Prostate gland (tissue), 2 donors: ENCODE data around the gene CD9. TPM values are rescaled to one million over a fixed set of nuclear protein-coding genes. Genes with fewer than 3 reads are reported as not detected.

Experiments used
- DNase-seq: peaks from one replicate; pipeline ENCODE4 v3.0.0-alpha.2; 2019; ENCODE audit warnings: low spot score
- H3K27ac ChIP-seq, 2 donors: fragments of 200-600 bp; sonication (generic); 2 replicates each; pipeline ENCODE4 v1.5.1; 2017 to 2019
- H3K27me3 ChIP-seq: fragments of 200-600 bp; sonication (generic); replicated peaks from 2 replicates; pipeline ENCODE4 v1.5.1; 2019; ENCODE audit not compliant: insufficient read depth
- H3K36me3 ChIP-seq, 2 donors: fragments of 200-600 bp; sonication (generic); 1 replicate in 1 of 2; 2 replicates in 1 of 2; pipeline versions ENCODE4 v1.5.1 to v1.8.1; 2017 to 2019
- H3K4me1 ChIP-seq: fragments of 200-600 bp; sonication (generic); replicated peaks from 2 replicates; pipeline ENCODE4 v1.5.1; 2019
- H3K4me3 ChIP-seq, 2 donors: fragments of 200-600 bp; sonication (generic); 2 replicates each; pipeline ENCODE4 v1.5.1; 2017 to 2019
- H3K9me3 ChIP-seq: fragments of 200-600 bp; sonication (generic); 2 replicates; pipeline ENCODE4 v1.5.1; 2017
- POLR2A ChIP-seq: fragments of 450-650 bp; IDR thresholded peaks from one replicate; pipeline ENCODE4 v1.6.1; 2016; ENCODE audit warnings: antibody characterized with exemption, mild to moderate bottlenecking
- POLR2AphosphoS5 ChIP-seq: sonication (generic); formaldehyde crosslinking; IDR thresholded peaks from one replicate; pipeline ENCODE4 v1.6.1; 2017; ENCODE audit warnings: antibody characterized with exemption
- WGBS: methylation state at CpG from one replicate; pipeline ENCODE4 v1.1.5; 2018; 5-methylcytosine and 5-hydroxymethylcytosine counted together
- intact Hi-C: fragments of 100-400 bp; cut with DNase I; formaldehyde crosslinking; loops from one replicate; pipeline ENCODE4 v1.14.2; 2022
- total RNA-seq, 2 donors: library from RNA; depleted of rRNA; stranded (reverse); fragments of >200 nt; gene quantifications; one replicate each; pipeline ENCODE4 v1.1.0, GENCODE V29; 2016
- TF ChIP-seq, protein P1 (sequence below), 4 experiments: fragments of 200-600 bp in 2 of 4; fragments of 450-650 bp in 2 of 4; sonication (generic) in 2 of 4; IDR thresholded peaks; 1 replicate in 3 of 4; 2 replicates in 1 of 4; pipeline ENCODE4 v1.5.1; 2016 to 2019; ENCODE audit warnings: antibody characterized with exemption in 4 of 4, mild to moderate bottlenecking in 2 of 4, moderate library complexity in 2 of 4

CD9 gene
- total RNA-seq, 2 donors from 2014 or later, result 198 to 845 TPM

DNA sequence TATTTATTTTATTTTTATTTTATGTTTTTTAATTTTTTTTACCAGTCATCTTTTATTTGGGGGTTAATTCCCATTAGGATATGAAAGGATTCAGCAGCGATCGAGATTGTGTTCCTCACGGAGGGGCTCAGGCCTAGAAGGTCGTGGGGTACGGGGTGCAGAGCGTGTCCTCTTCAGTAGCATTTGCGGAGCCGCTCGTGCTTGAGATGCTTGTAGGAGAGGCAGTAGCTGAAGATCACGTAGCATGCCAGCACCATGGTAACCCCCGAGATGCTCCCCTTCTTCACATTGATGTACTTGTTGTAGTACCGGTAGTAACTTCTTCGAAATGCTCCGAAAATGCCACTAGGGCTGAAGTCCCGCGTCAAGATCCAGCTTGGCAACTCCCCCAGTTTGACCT is 69.8 kb downstream of the CD9 start:
- H3K27ac ChIP-seq, result no peak overlapping the region
- no peak overlapping the region for H3K4me3 ChIP-seq
- no peak for DNase-seq
- no peaks in the 10 kb centered on the region for H3K9me3 ChIP-seq
- no peaks in the 10 kb centered on the region for H3K27me3 ChIP-seq
- intact Hi-C loops, result no loop called here
- 93% methylated on average over 16 of the region's 16 CpGs for WGBS
- no peak for TF ChIP-seq POLR2A
- TF ChIP-seq POLR2AphosphoS5, result no peak
- TF ChIP-seq, protein P1, sequence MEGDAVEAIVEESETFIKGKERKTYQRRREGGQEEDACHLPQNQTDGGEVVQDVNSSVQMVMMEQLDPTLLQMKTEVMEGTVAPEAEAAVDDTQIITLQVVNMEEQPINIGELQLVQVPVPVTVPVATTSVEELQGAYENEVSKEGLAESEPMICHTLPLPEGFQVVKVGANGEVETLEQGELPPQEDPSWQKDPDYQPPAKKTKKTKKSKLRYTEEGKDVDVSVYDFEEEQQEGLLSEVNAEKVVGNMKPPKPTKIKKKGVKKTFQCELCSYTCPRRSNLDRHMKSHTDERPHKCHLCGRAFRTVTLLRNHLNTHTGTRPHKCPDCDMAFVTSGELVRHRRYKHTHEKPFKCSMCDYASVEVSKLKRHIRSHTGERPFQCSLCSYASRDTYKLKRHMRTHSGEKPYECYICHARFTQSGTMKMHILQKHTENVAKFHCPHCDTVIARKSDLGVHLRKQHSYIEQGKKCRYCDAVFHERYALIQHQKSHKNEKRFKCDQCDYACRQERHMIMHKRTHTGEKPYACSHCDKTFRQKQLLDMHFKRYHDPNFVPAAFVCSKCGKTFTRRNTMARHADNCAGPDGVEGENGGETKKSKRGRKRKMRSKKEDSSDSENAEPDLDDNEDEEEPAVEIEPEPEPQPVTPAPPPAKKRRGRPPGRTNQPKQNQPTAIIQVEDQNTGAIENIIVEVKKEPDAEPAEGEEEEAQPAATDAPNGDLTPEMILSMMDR (IDR thresholded peaks at IDR 0.05), result no peak
- no peaks in the 10 kb centered on the region for H3K36me3 ChIP-seq
- peaks cover 21% of the 10 kb centered on the region for H3K4me1 ChIP-seq

DNA sequence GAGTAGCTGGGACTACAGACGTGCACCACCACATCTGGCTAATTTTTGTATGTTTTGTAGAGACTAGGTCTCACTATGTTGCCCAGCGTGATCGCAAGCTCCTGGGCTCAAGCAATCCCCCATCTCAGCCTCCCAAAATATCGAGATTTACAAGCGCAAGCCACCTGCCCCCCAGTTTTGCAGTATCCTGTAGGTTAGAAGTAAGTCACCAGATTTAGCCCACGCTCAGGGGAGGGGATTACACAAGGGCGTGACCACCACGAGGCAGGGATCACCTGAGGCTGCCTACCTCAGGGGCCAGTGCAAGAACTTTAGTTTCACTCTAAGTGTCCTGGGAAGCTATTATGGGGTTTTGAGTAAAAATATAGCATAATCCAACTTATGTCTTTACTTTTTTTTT is 71.1 kb downstream of the CD9 start:
- intact Hi-C loops, result no loop called here

DNA sequence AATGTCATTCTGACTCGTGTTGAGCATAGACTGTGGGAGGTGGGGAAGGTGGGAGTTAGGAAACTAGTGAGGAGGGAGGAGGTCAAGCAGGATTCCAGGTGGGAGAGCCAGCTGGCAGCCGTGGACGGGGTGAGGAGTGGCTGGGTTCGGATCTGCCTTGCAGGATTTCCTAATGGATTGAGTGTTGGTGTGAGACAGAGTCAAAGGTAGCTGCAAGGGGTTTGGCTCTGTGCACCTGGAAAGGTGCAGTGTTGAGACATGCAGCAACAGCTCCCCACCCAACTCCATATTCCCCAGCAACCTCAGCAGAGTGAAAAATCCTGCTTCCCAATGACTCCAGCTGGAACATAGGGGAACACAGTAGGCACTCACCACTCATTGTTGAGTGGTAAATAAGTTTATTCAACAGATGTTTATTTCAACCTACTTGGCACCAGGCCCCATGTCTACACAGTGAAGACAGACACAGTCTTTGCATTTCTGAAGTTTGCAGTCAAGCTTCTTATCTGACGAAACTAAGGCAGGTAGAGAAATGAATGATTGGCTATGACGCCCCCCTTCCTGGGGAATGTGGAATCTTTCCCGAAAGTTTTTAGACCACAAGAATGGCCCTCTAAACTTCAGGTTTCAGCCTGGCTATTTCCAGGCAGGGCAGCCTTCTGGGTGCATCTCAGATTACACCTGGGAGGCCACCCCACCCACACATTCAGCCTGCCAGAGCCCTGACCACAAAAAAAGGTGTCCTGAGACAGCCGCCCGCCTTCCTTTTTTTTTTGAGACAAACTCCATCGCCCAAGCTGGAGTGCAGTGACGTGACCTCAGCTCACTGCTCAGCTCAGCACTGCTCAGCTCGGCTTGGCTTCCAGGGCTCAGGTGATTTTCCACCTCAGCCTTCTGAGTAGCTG is 72.4 kb downstream of the CD9 start:
- TF ChIP-seq, protein P1 (IDR thresholded peaks at IDR 0.05), result peak in 1 of 4 experiments; percentile 8
- TF ChIP-seq POLR2AphosphoS5, result peak; percentile 50
- peak; percentile 18 for TF ChIP-seq POLR2A
- intact Hi-C loops, result no loop called here
- Histone ChIP-seq H3K27ac (peak overlapping the region; percentile 75 to 83), H3K36me3 (no peaks in the 10 kb centered on the region), H3K27me3 (no peaks in the 10 kb centered on the region), H3K4me1 (peaks cover 26% of the 10 kb centered on the region), H3K4me3 (no peak overlapping the region), H3K9me3 (no peaks in the 10 kb centered on the region)
- 46% methylated on average over 12 of the region's 12 CpGs for WGBS
- DNase-seq, result peak; percentile 75

More for the DNA sequence above, 71.1 kb downstream of the CD9 start:
- no peaks in the 10 kb centered on the region for H3K27me3 ChIP-seq
- no peaks in the 10 kb centered on the region for H3K9me3 ChIP-seq
- H3K36me3 ChIP-seq, result no peaks in the 10 kb centered on the region
- H3K27ac ChIP-seq, result no peak overlapping the region
- H3K4me3 ChIP-seq, result no peak overlapping the region
- DNase-seq, result no peak
- TF ChIP-seq POLR2A (no peak), POLR2AphosphoS5 (no peak)
- TF ChIP-seq, protein P1 (IDR thresholded peaks at IDR 0.05), result no peak
- H3K4me1 ChIP-seq, result peaks cover 21% of the 10 kb centered on the region
- 91% methylated on average over 8 of the region's 8 CpGs for WGBS

DNA sequence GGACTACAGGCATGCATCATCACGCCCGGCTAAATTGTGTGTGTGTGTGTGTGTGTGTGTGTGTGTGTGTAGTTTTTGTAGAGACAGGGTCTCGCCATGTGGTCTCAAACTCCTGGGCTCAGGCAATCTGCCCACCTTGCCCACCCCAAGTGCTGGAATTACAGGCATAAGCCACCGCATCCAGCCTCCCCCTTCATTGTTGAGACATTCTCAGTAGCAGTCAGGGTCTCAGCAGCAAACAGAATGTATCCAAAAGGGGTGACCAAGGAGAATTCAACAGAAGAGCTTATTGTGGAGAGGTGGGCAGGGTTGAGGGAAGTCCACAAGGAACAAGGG is 73.0 kb downstream of the CD9 start:
- no peak for DNase-seq
- Histone ChIP-seq H3K9me3 (no peaks in the 10 kb centered on the region), H3K27me3 (no peaks in the 10 kb centered on the region), H3K27ac (peak overlapping the region; percentile 75 to 83), H3K36me3 (no peaks in the 10 kb centered on the region), H3K4me3 (no peak overlapping the region), H3K4me1 (peaks cover 26% of the 10 kb centered on the region)
- TF ChIP-seq POLR2A (no peak), POLR2AphosphoS5 (no peak)
- TF ChIP-seq, protein P1 (IDR thresholded peaks at IDR 0.05), result no peak
- 44% methylated on average over 4 of the region's 4 CpGs for WGBS
- intact Hi-C loops, result no loop called here
